OCI-LY1 (cell line): ENCODE data around the gene IGFBP1.

Source experiments
- H2AFZ ChIP-seq: fragments of 200-600 bp; sonication (generic), shearing (Covaris generic); 2 replicates; pipeline ENCODE4 v1.6.0; 2014; ENCODE audit warnings: antibody characterized with exemption, mild to moderate bottlenecking, low read length
- H3F3A ChIP-seq: fragments of 200-600 bp; sonication (generic), shearing (Covaris generic); 2 replicates; pipeline ENCODE4 v1.6.0; 2014; ENCODE audit warnings: mild to moderate bottlenecking, antibody characterized with exemption, low read length, moderate library complexity; ENCODE audit not compliant: insufficient read depth
- H3K27ac ChIP-seq: fragments of 200-600 bp; sonication (generic); 2 replicates; pipeline ENCODE4 v1.5.1; 2014; ENCODE audit warnings: low read length, mixed run types, mild to moderate bottlenecking, low read depth; ENCODE audit not compliant: poor library complexity, severe bottlenecking
- H3K27me3 ChIP-seq: fragments of 200-600 bp; sonication (generic); 2 replicates; pipeline ENCODE4 v1.6.0; 2014; ENCODE audit warnings: antibody characterized with exemption, mild to moderate bottlenecking, low read length, moderate library complexity; ENCODE audit not compliant: insufficient read depth
- H3K36me3 ChIP-seq: fragments of 200-600 bp; sonication (generic); 2 replicates; pipeline ENCODE4 v1.6.1; 2014; ENCODE audit warnings: mild to moderate bottlenecking, antibody characterized with exemption, low read length, moderate library complexity, mixed read lengths; ENCODE audit not compliant: insufficient read depth
- H3K4me1 ChIP-seq: fragments of 200-600 bp; sonication (generic); 2 replicates; pipeline ENCODE4 v1.5.1; 2014; ENCODE audit warnings: mild to moderate bottlenecking, low read length, moderate library complexity; ENCODE audit not compliant: insufficient read depth, severe bottlenecking
- H3K4me2 ChIP-seq: fragments of 200-600 bp; sonication (generic), shearing (Covaris generic); 2 replicates; pipeline ENCODE4 v1.6.1; 2014; ENCODE audit warnings: low read length
- H3K4me3 ChIP-seq: fragments of 200-600 bp; sonication (generic); 2 replicates; pipeline ENCODE4 v1.5.1; 2014; ENCODE audit warnings: low read length, low read depth, mild to moderate bottlenecking, mixed read lengths; ENCODE audit not compliant: poor library complexity, severe bottlenecking
- H3K79me2 ChIP-seq: fragments of 200-600 bp; shearing (Covaris generic); 2 replicates; pipeline ENCODE4 v1.6.1; 2016; ENCODE audit warnings: mixed run types, low read length, mixed read lengths; ENCODE audit not compliant: insufficient read depth
- H3K9ac ChIP-seq: fragments of 200-600 bp; sonication (generic), shearing (Covaris generic); 2 replicates; pipeline ENCODE4 v1.6.1; 2014; ENCODE audit warnings: mild to moderate bottlenecking, low read length, mixed read lengths
- H3K9me2 ChIP-seq: fragments of 200-600 bp; sonication (generic), shearing (Covaris generic); 2 replicates; pipeline ENCODE4 v1.6.1; 2014; ENCODE audit warnings: low read depth, mild to moderate bottlenecking, low read length, mixed read lengths
- H3K9me3 ChIP-seq: fragments of 200-600 bp; shearing (Covaris generic); 2 replicates; pipeline ENCODE4 v1.6.1; 2014; ENCODE audit warnings: low read length, mixed read lengths
- H4K20me1 ChIP-seq: fragments of 200-600 bp; sonication (generic), shearing (Covaris generic); 2 replicates; pipeline ENCODE4 v1.6.0; 2016; ENCODE audit warnings: mild to moderate bottlenecking, low read length; ENCODE audit not compliant: insufficient read depth
- EZH2 ChIP-seq: fragments of 200-600 bp; sonication (generic), shearing (Covaris generic); IDR thresholded peaks from 2 replicates; pipeline ENCODE4 v1.8.0; 2017; ENCODE audit warnings: borderline replicate concordance, mixed run types, mild to moderate bottlenecking, antibody characterized with exemption, low read length, moderate library complexity, mixed read lengths
- TF ChIP-seq, protein P1 (sequence below): fragments of 200-600 bp; sonication (generic), shearing (Covaris generic); IDR thresholded peaks from 2 replicates; pipeline ENCODE4 v1.5.1; 2017; ENCODE audit warnings: mild to moderate bottlenecking, antibody characterized with exemption, low read length, moderate library complexity, mixed read lengths

Gene IGFBP1

GRCh38 chr7:45874408-45875131 lies 13.7 kb upstream of the IGFBP1 start:
- Histone ChIP-seq H4K20me1 (no peaks in the 10 kb centered on the region), H3K36me3 (no peaks in the 10 kb centered on the region), H3K4me2 (no peak overlapping the region), H3K9me3 (no peaks in the 10 kb centered on the region), H2AFZ (no peak overlapping the region), H3K4me1 (no peaks in the 10 kb centered on the region), H3K27me3 (no peaks in the 10 kb centered on the region), H3K27ac (no peak overlapping the region), H3F3A (no peaks in the 10 kb centered on the region), H3K79me2 (no peaks in the 10 kb centered on the region), H3K9ac (no peak overlapping the region), H3K4me3 (no peak overlapping the region), H3K9me2 (no peaks in the 10 kb centered on the region)
- TF ChIP-seq, protein P1, sequence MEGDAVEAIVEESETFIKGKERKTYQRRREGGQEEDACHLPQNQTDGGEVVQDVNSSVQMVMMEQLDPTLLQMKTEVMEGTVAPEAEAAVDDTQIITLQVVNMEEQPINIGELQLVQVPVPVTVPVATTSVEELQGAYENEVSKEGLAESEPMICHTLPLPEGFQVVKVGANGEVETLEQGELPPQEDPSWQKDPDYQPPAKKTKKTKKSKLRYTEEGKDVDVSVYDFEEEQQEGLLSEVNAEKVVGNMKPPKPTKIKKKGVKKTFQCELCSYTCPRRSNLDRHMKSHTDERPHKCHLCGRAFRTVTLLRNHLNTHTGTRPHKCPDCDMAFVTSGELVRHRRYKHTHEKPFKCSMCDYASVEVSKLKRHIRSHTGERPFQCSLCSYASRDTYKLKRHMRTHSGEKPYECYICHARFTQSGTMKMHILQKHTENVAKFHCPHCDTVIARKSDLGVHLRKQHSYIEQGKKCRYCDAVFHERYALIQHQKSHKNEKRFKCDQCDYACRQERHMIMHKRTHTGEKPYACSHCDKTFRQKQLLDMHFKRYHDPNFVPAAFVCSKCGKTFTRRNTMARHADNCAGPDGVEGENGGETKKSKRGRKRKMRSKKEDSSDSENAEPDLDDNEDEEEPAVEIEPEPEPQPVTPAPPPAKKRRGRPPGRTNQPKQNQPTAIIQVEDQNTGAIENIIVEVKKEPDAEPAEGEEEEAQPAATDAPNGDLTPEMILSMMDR, result no peak
- no peak for TF ChIP-seq EZH2

DNA sequence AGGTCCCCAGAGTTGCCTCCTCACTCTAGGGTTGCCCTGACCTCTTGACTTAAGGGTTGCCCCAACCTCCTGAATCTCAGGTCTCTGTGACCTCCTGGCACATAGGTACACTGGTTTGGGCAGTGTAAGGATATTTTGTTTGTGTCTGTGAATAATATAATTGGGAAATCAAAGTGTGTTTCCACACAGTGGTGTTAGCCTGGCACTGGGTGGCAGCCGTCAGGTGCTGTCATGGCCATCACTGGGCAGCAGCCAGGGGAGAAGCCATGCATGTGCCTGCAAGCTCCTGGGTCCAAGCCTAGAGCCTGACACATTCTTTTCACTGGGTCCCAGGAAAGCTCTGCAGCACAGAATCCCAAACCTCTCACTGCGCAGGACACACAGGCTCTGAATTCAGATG lies 11.8 kb upstream of the IGFBP1 start:
- Histone ChIP-seq H3K9me2 (no peaks in the 10 kb centered on the region), H2AFZ (no peak overlapping the region), H3K4me2 (no peak overlapping the region), H3F3A (no peaks in the 10 kb centered on the region), H3K27me3 (no peaks in the 10 kb centered on the region), H3K79me2 (no peaks in the 10 kb centered on the region), H3K4me1 (no peaks in the 10 kb centered on the region), H3K27ac (no peak overlapping the region), H3K9me3 (no peaks in the 10 kb centered on the region), H3K4me3 (no peak overlapping the region), H3K36me3 (no peaks in the 10 kb centered on the region), H4K20me1 (no peaks in the 10 kb centered on the region), H3K9ac (no peak overlapping the region)
- TF ChIP-seq, protein P1, result no peak

DNA sequence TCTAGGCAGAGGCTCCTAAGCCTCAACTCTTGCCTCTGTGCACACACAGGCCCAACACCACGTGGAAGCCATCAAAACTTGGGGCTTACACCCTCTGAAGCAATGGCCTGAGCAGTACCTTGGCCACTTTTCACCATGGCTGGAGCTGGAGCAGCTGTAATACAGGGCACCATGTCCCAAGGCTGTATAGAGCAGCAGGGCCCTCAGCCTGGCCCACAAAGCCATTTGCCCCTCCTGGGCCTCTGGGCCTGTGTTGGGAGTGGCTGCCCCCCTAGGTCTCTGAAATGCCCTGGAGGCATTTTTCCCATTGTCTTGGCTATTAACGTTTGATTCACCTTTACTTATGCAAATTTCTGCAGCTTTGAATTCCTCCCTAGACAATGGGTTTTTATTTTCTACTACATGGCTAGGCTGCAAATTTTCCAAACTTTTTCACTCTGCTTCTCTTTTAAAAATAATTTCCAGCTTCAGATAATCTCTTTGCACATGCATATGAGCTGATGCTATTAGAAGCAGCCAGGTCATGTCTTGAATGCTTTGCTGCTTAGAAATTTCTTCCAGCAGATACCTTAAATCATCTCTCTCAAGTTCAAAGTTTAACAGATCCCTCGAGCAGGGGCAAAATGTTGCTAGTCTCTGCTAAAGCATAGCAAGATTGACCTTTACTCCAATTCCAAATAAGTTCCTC lies 9.7 kb upstream of the IGFBP1 start:
- Histone ChIP-seq H2AFZ (no peak overlapping the region), H3F3A (no peaks in the 10 kb centered on the region), H3K27ac (no peak overlapping the region), H3K79me2 (no peaks in the 10 kb centered on the region), H3K9me2 (no peaks in the 10 kb centered on the region), H3K27me3 (no peaks in the 10 kb centered on the region), H3K4me3 (no peak overlapping the region), H3K4me2 (no peak overlapping the region), H3K36me3 (no peaks in the 10 kb centered on the region), H3K4me1 (no peaks in the 10 kb centered on the region), H3K9ac (no peak overlapping the region), H4K20me1 (no peaks in the 10 kb centered on the region), H3K9me3 (no peaks in the 10 kb centered on the region)
- TF ChIP-seq, protein P1, result no peak
- no peak for TF ChIP-seq EZH2
